HepG2 (cell line): ENCODE measurements around the gene COASY. TPM values are rescaled to one million over a fixed set of nuclear protein-coding genes. Genes with fewer than 3 reads are reported as not detected.

Experiments
- GFI1 ChIP-seq: sonication (generic); formaldehyde crosslinking; IDR thresholded peaks from 2 replicates; pipeline ENCODE4 v1.5.0; 2020; ENCODE audit warnings: missing genetic modification reagents, mild to moderate bottlenecking, borderline replicate concordance
- NR2F6 ChIP-seq, 2 experiments: IDR thresholded peaks; 2 replicates each; pipeline ENCODE4 v1.6.1; 2016; ENCODE audit warnings: antibody characterized with exemption in 1 of 2, mild to moderate bottlenecking in 1 of 2
- PATZ1 ChIP-seq: sonication (generic); formaldehyde crosslinking; IDR thresholded peaks from 2 replicates; pipeline ENCODE4 v1.4.0; 2020; ENCODE audit warnings: missing genetic modification reagents
- PBX2 ChIP-seq: IDR thresholded peaks from 2 replicates; pipeline ENCODE4 v1.6.1; 2016; ENCODE audit warnings: control low read depth
- SP140L ChIP-seq: sonication (generic); formaldehyde crosslinking; IDR thresholded peaks from 2 replicates; pipeline ENCODE4 v1.4.0; 2020; ENCODE audit warnings: missing genetic modification reagents, borderline replicate concordance
- TRAFD1 ChIP-seq: sonication (generic); formaldehyde crosslinking; IDR thresholded peaks from 2 replicates; pipeline ENCODE4 v1.5.1; 2020; ENCODE audit warnings: missing genetic modification reagents, mild to moderate bottlenecking, borderline replicate concordance
- ZNF232 ChIP-seq: sonication (generic); formaldehyde crosslinking; IDR thresholded peaks from 2 replicates; pipeline ENCODE4 v1.4.0; 2020; ENCODE audit warnings: missing genetic modification reagents, borderline replicate concordance
- ZNF441 ChIP-seq: sonication (generic); formaldehyde crosslinking; IDR thresholded peaks from 2 replicates; pipeline ENCODE4 v1.7.0; 2021; ENCODE audit warnings: missing genetic modification reagents, borderline replicate concordance
- ZNF674 ChIP-seq: sonication (generic); formaldehyde crosslinking; IDR thresholded peaks from 2 replicates; pipeline ENCODE4 v1.5.0; 2020; ENCODE audit warnings: low read depth, mild to moderate bottlenecking, missing genetic modification reagents
- ZNF737 ChIP-seq: sonication (generic); formaldehyde crosslinking; IDR thresholded peaks from 2 replicates; pipeline ENCODE4 v1.5.0; 2020; ENCODE audit warnings: missing genetic modification reagents, mild to moderate bottlenecking, borderline replicate concordance
- polyA plus RNA-seq, 8 experiments: library from polyadenylated mRNA; depleted of rRNA in 3 of 8; stranded (reverse) in 7 of 8; unstranded in 1 of 8; fragments of >200 nt; fragmentation: Illumina TruSeq in 4 of 8; extraction: Trizol in 4 of 8; gene quantifications; 2 replicates each; pipeline versions ENCODE4 v1.2.1 to v1.2.3, GENCODE V29; 2011 to 2016; ENCODE audit warnings: low read depth in 4 of 8, missing spikeins in 1 of 8, mixed read lengths in 1 of 8; ENCODE audit not compliant: insufficient read depth in 1 of 8
- total RNA-seq, 5 experiments: library from RNA; depleted of rRNA; stranded (reverse); fragments of >200 nt; fragmentation: Illumina TruSeq; extraction: Trizol; gene quantifications; 2 replicates each; pipeline ENCODE4 v1.2.3, GENCODE V29; 2016; ENCODE audit warnings: low read depth in 1 of 5
- TF ChIP-seq, protein P1 (sequence below), 2 experiments: fragments of 450-650 bp in 1 of 2; sonication (generic) in 1 of 2; formaldehyde crosslinking in 1 of 2; IDR thresholded peaks; 2 replicates each; pipeline versions ENCODE4 v1.6.1 to v1.8.0; 2016 to 2022; ENCODE audit warnings: antibody characterized with exemption in 1 of 2, mild to moderate bottlenecking in 1 of 2, missing genetic modification reagents in 1 of 2
- TF ChIP-seq, protein P2 (sequence below): sonication (generic); formaldehyde crosslinking; IDR thresholded peaks from 2 replicates; pipeline ENCODE4 v1.4.0; 2020; ENCODE audit warnings: missing genetic modification reagents

The COASY gene
- total and polyA plus RNA-seq, 2 of the 13 experiments (the other 11 are each of a cell fraction or from before 2014, with no cell fraction given): 90.7 to 125 TPM

- TF ChIP-seq, protein P1, sequence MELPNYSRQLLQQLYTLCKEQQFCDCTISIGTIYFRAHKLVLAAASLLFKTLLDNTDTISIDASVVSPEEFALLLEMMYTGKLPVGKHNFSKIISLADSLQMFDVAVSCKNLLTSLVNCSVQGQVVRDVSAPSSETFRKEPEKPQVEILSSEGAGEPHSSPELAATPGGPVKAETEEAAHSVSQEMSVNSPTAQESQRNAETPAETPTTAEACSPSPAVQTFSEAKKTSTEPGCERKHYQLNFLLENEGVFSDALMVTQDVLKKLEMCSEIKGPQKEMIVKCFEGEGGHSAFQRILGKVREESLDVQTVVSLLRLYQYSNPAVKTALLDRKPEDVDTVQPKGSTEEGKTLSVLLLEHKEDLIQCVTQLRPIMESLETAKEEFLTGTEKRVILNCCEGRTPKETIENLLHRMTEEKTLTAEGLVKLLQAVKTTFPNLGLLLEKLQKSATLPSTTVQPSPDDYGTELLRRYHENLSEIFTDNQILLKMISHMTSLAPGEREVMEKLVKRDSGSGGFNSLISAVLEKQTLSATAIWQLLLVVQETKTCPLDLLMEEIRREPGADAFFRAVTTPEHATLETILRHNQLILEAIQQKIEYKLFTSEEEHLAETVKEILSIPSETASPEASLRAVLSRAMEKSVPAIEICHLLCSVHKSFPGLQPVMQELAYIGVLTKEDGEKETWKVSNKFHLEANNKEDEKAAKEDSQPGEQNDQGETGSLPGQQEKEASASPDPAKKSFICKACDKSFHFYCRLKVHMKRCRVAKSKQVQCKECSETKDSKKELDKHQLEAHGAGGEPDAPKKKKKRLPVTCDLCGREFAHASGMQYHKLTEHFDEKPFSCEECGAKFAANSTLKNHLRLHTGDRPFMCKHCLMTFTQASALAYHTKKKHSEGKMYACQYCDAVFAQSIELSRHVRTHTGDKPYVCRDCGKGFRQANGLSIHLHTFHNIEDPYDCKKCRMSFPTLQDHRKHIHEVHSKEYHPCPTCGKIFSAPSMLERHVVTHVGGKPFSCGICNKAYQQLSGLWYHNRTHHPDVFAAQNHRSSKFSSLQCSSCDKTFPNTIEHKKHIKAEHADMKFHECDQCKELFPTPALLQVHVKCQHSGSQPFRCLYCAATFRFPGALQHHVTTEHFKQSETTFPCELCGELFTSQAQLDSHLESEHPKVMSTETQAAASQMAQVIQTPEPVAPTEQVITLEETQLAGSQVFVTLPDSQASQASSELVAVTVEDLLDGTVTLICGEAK (IDR thresholded peaks at IDR 0.05): no peak
- TF ChIP-seq, protein P1 (CRISPR knock-in tag; IDR thresholded peaks at IDR 0.05): no peak
- no peak for TF ChIP-seq ZNF232 (CRISPR knock-in tag)
- TF ChIP-seq SP140L (CRISPR knock-in tag): no peak
- no peak for TF ChIP-seq GFI1 (CRISPR knock-in tag)
- peak; percentile 56; the same call in 1 of the 2 replicates for TF ChIP-seq NR2F6 (IDR thresholded peaks at IDR 0.05)
- peak; percentile 39; the same call in 1 of the 2 replicates for TF ChIP-seq NR2F6 (CRISPR knock-in tag; IDR thresholded peaks at IDR 0.05)
- TF ChIP-seq, protein P2, sequence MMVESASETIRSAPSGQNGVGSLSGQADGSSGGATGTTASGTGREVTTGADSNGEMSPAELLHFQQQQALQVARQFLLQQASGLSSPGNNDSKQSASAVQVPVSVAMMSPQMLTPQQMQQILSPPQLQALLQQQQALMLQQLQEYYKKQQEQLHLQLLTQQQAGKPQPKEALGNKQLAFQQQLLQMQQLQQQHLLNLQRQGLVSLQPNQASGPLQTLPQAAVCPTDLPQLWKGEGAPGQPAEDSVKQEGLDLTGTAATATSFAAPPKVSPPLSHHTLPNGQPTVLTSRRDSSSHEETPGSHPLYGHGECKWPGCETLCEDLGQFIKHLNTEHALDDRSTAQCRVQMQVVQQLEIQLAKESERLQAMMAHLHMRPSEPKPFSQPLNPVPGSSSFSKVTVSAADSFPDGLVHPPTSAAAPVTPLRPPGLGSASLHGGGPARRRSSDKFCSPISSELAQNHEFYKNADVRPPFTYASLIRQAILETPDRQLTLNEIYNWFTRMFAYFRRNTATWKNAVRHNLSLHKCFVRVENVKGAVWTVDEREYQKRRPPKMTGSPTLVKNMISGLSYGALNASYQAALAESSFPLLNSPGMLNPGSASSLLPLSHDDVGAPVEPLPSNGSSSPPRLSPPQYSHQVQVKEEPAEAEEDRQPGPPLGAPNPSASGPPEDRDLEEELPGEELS (CRISPR knock-in tag): no peak
- no peak for TF ChIP-seq TRAFD1 (CRISPR knock-in tag)
- TF ChIP-seq ZNF441 (CRISPR knock-in tag): no peak
- no peak for TF ChIP-seq ZNF737 (CRISPR knock-in tag)
- TF ChIP-seq PBX2 (CRISPR knock-in tag): no peak
- TF ChIP-seq ZNF674 (CRISPR knock-in tag): no peak
- peak; percentile 57; the same call in 1 of the 2 replicates for TF ChIP-seq PATZ1 (CRISPR knock-in tag)
Measured at GRCh38 chr17:42522798-42523278, 39.1 kb upstream of the COASY start (continued).
